NCI-H526 (cell line): ENCODE results near the gene MCUR1.
"Not testable (repeated sequence)": the region's sequence is repeated elsewhere in the genome, so short reads cannot be mapped to it uniquely, and the experiment has no call there.

ENCODE experiments used
- DNase-seq, 2 experiments: peaks; one replicate each; lab custom pipeline; 2025; lab: John Stamatoyannopoulos, UW

The MCUR1 gene

DNA sequence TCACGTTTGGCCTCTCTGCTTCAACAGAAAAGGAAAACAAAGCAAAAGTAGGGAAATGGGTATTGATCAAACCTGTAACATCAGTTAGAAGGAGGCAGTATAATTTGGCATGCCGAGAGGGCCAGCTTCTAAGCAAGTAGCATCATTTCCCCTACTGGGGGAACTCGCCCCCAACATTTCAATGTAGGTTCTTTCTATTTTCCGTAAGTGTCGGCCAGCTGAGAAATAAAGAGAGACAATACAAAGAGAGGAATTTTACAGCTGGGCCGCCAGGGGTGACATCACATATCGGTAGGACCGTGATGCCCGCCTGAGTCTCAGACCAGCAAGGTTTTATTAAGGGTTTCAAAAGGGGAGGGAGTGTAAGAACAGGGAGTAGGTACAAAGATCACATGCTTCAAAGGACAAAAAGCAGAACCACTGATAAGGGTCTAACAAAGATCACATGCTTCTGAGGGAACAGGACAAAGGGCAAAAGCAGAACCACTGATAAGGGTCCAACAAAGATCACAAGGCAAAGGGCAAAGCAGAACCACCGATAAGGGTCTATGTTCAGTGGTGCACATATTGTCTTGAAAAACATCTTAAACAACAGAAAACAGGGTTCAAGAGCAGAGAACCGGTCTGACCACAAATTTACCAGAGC, 14.4 kb upstream of the MCUR1 start:
- not testable (repeated sequence) for DNase-seq

DNA sequence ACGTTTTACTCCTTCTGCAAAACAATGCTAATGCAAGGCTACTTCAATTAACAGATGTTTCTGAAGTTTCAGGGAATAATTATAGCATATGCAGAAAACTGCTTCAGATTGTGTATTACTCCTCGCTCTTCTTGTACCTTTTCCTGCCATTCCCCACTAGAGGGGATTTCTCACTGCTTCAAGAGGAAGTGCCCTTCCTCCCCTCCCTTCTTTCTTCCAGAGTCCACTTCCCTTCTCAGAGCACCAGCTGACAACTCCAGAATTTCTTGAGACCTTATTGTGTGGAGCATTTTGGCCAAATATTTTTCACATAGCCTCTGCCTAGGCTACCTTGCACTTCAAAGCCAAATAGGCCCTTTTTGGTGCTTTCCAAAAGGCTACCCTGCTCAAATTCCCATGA, 12.7 kb upstream of the MCUR1 start:
- DNase-seq: no peak

DNA sequence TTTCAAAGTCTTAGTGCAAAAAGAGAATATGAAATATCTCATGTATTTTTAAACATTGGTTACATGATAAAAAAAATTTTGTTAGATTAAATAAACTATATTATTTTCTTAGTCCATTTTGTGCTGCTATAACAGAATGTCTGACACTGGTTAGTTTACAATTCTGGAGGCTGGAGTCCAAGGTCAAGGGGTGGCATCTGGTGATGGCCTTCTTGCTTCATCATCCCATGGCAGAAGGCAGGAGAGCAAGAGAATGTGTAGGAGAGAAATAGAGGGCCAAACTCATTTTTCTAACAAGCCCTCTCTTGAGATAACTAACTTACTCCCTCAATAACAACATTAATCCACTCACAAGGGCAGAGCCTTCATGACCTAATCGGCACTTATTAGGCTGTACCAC, 11.5 kb upstream of the MCUR1 start:
- no peak for DNase-seq

DNA sequence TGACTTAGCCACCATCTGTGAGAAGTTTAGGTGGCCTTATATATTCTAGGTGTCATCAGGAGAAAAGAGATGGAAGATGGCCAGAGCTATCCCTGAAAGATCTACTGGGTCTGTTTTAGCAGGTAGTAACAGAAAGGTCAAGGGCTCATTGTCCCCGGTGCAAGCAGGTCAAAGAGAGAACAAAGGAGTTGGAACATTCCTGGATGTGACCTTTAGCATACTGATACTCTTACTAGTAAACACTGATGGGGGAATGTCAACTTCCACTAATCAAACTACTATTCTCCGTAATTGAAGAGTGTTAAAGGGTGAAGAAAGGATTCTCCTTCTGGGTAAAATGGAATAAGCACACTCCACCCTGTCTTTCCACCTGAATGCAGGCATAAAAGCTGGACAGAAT, 4.0 kb upstream of the MCUR1 start:
- DNase-seq: no peak

DNA sequence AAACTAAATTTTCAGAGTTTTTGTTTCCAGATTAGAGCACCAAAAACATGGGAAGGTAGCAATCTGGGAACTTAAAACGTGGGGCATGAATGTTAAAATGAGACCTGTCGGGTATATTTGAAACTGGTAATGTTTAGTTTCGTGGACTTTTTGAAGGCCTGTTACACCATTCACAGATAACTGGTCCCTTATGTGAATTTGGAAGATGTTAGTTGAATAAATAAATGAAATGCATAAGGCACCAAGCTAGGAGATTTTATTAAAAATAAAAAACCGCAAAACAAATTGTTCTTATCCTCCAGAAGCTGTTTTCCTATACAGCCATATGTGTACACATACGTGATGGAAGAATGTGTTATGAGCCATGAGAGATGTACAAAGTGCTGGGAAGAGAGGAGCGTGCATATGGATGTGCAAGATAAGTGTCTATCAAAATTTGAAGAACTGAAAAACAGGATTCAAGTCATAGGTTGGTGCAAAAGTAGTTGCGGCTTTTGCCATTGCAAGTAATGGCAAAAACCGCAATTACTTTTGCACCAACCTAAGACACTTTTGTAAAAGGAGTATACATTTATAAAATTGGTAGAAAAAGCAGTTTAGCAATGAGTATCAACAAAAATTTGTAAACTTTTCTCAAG, 700 bp upstream of the MCUR1 start:
- DNase-seq: peak in 1 of 2 experiments; percentile 52

DNA sequence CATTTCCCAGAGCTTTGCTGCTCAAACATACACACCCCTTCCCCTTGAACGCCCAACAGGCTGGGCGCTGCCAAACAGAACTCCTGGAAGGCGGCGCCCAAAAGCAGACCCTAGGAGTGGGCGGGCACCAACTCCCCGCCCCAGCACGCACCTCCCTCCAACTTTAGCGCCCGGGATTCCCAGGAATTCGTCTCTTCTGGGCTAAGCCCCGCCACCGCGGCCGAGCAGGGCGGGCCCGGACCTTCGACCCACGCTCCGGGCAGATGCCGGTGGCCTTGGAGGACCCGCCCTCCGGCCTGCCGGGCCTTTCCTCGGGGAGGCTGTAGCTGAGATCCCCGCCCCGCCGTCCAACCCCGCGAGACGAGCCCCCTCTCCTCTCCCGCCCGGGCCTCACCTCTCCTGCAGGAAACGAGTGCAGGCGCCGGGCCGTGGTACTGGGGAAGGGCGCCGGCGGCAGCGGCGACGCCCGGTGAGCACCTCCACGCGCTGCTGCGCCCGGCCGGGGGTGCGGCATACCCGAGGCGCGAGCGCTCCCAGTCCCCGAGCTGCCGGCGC, 659 bp downstream of the MCUR1 start:
- DNase-seq: peak; percentile 63 to 92

DNA sequence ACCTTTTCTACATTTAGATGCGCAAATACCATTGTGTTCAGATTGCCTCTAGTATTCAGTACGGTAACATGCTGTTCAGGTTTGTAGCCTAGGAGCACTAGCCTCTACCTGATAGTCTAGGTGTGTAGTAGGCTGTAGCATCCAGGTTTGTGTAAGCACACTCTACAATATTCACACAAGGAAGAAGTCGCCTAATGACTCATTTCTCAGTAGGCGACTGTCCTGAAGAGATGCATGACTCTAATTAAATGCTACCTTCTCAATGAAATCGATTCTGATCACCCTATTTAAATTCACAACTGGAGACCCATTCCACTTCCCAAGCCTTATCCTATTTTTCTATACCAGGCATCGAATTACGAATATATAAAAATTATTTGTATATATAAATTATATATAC, 1.3 kb downstream of the MCUR1 start:
- no peak for DNase-seq

DNA sequence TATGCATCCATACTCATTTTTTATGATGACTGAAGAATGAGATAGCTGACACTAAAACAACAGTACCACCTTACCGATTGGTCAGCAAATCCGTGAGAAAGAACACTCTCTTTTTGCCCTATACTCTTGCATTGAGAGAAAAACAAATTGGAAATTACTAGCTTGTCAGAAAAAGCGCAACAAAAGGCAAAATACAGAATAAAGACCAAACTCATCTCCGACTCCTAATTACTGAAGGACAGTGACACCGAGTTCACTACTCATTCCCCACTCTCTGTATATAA, 2.1 kb downstream of the MCUR1 start:
- no peak for DNase-seq

DNA sequence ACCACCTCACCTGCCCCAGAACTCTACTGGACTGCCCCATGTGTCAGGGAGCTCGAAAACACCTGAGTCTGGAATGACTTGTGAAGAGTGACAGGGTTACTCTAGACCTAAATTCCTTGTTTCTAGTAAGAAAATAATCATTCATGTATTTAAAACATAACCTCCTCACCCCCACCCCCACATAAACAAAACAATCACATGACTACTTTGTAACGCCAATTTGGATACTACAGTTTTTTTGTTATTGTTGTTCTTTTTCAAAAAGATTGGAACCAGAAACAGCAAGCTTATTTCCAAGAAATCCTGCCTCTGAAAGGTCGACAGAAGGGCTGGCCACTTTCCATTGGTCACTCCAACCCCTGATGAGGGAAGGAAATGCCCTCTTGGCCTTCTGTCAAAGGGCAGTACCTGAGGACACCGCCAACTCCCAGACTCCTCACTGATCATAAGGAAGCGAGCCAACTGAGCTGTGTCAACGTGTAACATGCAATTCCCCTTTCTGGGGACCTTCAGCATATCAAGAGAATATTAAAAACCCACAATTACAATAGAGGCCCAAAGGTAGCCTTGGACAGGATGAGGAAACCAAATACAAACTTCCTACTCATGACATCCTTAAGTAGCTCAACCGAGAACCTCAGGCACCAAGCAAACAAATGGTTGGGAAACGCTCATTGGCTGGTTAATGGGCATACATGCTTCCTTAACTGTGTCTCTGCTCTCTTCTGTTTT, 2.6 kb downstream of the MCUR1 start:
- no peak for DNase-seq

DNA sequence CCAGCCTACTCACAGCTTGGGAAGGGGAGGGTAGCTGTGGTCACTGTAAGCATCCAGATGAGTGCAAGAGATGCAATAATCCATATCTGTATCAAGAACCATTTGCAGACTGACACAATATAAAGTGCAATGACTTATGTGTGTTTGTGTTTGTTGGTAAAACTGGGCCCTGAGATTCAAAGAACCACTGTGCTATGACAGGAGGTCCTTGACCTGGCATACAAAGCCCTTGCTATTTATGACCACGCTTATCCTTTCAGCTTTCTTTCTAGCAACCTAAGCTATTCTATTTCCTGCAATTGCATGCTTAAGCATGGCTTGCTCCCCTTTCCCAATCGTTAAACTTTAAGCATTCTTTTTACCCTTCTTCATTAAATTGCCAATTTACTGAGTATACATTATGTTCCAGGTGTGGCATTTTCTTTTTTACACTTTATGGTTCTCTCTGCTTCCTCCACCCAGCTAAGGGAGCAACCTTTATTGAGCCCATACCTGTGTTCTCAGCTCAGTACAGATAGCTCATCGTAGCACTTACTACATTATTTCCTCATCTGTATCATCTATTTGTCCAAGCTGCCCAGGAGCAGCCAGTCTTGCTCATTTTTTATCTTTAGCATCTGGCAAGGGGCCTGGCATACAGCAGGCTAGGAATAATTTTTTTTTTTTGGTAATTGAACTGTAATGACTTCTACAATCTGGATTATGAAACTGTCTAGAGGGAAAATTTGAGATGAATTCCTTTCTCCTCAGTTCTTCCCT, 3.5 kb downstream of the MCUR1 start:
- DNase-seq: no peak

DNA sequence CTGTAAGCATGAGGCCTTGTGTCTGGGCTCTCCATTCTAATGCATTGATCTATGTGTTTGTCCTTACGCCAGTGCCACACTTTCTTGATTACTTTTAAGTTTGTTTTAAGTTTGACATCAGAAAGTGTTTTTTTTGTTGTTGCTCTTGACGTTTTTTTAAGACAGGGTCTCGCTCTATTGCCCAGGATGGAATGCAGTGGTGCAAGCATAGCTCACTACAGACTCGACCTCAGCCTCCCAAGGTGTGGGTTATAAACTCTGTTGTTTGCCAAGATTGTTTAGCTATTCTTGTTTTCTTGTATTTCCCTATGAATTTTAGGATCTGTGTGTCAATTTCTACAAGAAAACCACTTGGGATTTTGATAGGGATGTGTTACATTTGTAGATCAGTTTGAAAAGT, 5.6 kb downstream of the MCUR1 start:
- DNase-seq: no peak

DNA sequence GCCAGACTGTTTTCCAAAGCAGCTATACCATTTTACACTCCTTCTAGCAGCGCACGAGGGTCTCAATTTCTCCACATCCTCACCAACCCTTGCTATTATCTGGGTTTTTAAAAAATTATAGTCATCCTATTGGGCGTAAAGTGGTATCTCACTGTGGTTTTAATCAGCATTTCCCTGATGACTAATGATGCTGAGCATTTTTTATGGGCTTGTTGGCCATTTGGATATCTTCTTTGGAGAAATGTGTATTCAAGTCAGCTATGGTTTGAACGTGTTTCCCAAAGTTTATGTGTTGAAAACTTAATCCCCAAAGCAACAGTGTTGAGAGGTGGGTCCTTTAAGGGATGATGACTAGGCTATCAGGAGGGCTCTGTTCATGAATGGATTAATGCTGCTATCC, 6.7 kb downstream of the MCUR1 start:
- no peak for DNase-seq

DNA sequence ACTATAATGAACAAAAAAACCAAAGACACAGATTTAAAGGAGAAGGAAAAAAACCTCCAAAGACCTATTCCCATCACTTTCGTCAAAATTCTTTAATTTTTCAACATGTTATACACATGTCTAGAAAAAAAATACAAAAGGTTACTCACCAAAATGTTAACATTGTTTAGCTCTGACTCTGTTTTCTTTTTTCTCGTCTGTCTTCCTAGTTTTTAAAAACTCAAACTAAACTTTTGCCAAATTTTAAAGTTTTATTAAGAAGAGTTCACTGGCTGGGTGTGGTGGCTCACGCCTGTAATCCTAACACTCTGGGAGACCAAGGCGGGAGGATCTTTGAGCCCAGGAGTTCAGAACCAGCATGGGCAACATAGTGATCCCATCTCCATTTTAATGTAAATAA, 10.8 kb downstream of the MCUR1 start:
- no peak for DNase-seq

DNA sequence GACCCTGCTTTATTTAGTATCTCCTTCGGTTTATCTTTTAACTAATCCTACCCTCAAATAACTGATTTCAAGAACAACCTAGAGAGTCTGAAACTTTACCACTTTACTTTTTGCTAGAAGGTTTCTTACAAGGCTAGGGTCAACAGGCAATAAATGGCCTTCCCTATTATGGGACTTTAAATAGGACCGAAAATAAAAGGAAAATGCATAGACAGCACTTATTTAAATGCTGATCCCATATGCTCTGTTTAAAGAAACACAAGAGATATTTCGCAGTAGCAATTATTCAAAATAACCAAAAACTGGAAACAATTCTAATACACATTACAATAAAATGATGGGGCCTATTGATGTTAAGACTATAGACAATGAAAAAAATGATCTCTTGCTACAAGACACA, 13.7 kb downstream of the MCUR1 start:
- DNase-seq: no peak

DNA sequence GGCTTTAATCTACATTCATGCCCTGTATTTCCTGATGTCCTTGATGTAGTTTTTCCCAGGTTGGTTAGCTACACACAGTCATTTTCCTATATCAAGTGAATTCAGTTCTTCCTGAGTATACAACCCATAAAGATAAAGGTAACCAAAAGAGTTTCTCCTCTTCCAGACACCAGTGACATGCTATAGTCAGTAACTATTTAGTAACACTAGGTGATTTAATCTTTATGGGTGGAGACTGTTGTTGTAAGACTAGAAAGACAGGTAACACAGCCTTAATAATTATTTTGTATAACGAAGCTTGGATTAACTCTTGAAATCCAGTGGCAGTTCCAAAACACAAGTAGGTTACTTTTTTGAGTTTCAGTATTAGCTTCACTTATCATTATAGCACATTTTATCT, 17.6 kb downstream of the MCUR1 start:
- peak; percentile 4 to 14 for DNase-seq

DNA sequence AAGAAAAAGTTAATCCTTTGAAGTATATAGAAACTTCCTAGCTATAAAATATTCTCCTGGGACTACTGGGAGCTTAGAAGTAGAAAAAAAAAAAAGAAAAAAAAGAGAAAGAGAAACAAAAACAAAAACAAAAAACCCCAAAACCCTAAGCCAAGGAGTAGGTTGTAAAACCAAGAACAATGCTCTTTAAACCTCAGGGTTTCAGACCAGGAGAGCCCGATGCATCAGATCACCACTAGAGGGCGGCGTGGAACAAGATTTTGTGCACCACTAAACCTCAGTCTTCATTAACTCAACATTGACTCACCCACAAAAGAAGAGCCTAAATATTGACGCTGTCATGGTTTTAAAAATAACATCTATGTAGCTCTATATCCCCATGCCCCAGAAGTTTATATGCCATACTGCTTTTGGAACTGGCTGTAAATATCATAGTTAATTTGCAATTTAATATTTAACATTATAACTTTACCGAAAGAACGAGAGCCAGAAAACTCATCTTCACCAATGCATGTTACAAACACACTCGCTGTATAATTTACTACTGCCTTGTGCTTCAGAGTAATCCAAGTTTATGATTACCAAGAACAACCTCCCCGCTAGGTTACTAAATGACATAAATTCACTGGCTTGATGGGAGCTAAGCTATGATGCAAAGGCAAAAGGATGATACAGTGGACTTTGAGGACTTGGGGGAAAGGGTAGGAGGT, 19.2 kb downstream of the MCUR1 start:
- DNase-seq: peak; percentile 42 to 78

DNA sequence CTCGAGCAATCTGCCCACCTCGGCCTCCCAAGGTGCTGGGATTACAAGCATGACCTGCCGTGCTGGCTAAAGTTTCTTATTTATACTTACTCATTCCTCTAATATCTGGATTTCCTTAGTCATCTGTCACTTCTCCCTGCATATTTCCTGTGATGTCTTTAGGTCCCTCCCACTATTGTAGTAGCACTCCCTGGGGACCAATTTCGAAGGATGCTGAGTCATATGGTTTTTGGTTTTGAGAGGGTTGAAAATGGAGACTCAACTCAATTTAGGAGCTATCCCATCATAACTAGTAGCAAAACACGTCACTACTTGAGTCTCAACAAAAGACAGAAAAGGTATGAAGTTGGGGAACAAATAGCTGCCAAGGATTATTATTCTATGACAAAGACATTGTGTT, 20.2 kb downstream of the MCUR1 start:
- DNase-seq: no peak

DNA sequence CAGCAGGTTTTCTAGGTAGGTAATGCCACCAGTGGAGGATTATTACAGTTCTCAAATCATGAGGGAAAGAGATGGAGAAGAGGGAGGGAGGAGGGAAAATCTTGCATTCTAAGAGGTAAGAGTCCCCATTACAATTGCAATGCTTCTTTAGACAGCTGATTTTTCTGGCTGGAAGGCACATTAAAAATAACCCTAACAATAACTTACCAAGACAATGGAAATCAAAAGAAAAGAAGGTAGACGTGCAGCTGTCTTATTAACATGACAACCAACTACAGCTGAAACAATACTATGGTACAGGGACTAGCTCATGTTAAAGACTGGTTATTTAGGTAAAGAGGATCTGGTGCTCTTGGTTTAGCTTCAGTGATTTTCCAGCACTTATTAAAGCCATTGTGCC, 24.6 kb downstream of the MCUR1 start:
- DNase-seq: no peak

DNA sequence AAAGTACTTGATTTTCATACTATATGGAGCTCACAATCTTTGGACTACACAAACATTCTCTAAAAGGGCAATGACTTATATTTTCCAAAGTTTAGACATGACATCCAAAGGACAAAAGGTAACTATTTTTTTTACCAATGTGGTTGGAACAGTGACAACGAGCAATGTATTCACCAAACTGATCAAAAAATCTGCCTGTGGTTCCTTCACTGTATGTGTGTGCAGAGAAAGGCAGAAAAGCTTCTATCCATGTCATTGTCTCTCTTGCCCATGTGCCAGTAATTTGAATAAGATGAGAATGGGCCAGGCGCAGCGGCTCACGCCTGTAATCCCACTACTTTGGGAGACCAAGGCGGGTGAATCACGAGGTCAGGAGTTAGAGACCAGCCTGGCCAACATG, 25.5 kb downstream of the MCUR1 start:
- no peak for DNase-seq

DNA sequence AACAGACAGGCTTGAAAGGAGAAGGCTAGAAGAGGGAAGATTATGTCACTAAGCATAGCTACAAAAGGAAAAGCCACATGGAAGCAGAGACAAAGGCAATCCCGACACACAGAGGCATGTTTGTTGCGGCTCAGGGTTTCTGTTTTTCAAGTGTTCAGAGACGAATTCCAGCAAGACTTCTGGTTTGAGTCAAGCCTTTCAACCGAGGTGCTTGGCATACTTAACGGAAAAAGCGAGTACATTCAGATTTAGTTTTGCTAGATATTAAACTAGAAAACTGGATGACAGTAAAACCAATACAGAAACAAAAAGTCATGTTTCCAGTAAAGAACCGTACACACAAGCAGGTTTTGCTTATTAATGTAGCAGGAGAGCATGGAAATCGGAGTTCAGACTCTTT, 27.2 kb downstream of the MCUR1 start:
- DNase-seq: no peak

DNA sequence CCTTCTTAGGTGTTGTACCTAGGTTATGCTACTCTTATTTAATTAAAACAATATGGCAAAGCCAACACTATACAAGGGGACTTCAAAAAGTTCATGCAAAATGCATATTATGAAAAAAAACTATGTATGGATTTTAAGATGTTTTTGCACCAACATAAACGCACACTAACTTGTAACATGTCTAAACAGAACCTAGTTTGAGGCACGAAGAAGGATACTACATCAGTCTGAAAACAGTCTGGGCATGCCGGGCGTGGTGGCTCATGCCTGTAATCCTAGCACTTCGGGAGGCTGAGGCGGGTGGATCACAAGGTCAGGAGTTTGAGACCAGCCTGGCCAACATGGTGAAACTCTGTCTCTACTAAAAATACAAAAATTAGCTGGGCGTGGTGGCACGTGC, 34.2 kb downstream of the MCUR1 start:
- DNase-seq: not testable (repeated sequence)

DNA sequence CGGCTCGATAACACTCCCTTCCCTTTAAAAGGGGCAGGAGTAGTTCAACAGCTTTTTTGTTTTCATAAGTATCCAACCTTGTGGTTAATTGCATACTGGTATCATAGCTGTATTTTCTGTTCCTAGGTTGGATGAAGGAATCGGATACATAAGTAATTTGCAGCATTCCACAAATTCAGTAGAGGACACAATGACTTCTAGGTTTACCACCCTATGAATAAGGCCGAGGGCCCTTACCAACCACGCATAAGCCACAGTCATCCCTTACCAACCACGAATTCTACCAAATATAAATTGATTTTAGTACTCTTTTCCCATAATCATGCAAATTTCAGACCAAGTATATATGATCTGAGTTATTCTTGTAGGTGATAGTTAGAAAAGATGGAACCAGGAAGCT, 36.3 kb downstream of the MCUR1 start:
- no peak for DNase-seq
